HFFc6 (cell line): ENCODE results near the gene SNUPN. TPM values are rescaled to one million over a fixed set of nuclear protein-coding genes. Genes with fewer than 3 reads are reported as not detected.
"Not testable (repeated sequence)": the region's sequence is repeated elsewhere in the genome, so short reads cannot be mapped to it uniquely, and the experiment has no call there.

Experiments used
- DNase-seq: peaks from one replicate; pipeline ENCODE4 v3.0.0-alpha.2; 2018
- H3K27ac Mint-ChIP-seq: 2 replicates; pipeline ENCODE4 v1.8.0; 2020; ENCODE audit warnings: mild to moderate bottlenecking, mixed read lengths
- H3K27me3 Mint-ChIP-seq: 2 replicates; pipeline ENCODE4 v1.8.0; 2021; ENCODE audit warnings: mild to moderate bottlenecking, moderate library complexity, mixed read lengths; ENCODE audit not compliant: insufficient read depth
- H3K36me3 Mint-ChIP-seq: 2 replicates; pipeline ENCODE4 v1.8.0; 2021; ENCODE audit warnings: low read depth, mixed read lengths
- H3K4me1 Mint-ChIP-seq: 2 replicates; pipeline ENCODE4 v1.8.0; 2020; ENCODE audit warnings: low read depth, mixed read lengths
- H3K4me3 Mint-ChIP-seq: 2 replicates; pipeline ENCODE4 v1.8.0; 2020; ENCODE audit warnings: mild to moderate bottlenecking, moderate library complexity, mixed read lengths
- H3K9me3 Mint-ChIP-seq: 2 replicates; pipeline ENCODE4 v1.8.0; 2020; ENCODE audit warnings: mild to moderate bottlenecking, mixed read lengths
- total RNA-seq, 6 experiments: library from RNA; stranded (reverse); fragmentation: NEBNext Ultra II Directional; extraction: Animal tissue kit (Norgen Biotek cat#: 25700); gene quantifications; 2 replicates in 1 of 6; 3 replicates in 5 of 6; pipeline ENCODE4 v1.2.3, GENCODE V29; 2021
- TF ChIP-seq, protein P1 (sequence below): fragments of 200-600 bp; sonication (generic); IDR thresholded peaks from 2 replicates; pipeline ENCODE4 v1.5.0; 2021; ENCODE audit warnings: antibody characterized with exemption, mild to moderate bottlenecking

The SNUPN gene
- total RNA-seq, 6 experiments from 2014 or later = 22.5 to 28.4 (median 25.1) TPM

DNA sequence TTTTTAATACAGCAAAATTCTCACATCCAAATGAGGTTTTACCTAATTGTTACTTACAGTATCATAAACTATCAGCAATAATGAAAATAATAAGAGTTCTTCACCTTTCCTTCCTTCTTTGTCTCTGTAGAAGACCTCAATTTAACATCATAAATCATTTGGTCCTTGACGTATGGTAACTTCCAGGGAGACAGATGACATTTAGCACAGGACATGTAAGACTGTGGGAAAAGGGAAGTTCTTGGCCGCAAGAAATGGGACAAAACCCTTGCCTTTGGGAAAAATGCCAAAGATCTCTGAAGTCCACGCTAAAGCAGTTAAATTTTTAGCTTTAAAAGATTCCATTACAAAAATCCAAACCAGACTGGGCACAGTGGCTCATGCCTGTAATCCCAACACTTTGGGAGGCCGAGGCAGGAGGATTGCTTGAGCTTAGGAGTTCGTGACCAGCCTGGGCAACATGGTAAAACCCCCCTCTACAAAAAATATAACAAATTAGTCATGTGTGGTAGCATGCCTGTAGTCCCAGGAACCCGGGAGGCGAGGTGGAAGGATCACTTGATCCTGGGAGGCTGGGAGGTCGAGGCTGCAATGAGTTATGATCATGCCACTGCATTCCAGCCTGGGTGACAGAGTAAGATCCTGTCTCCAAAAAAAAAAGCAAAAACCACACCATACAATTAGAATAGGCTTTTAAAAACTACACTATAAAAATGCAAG lies 55.2 kb downstream of the SNUPN start:
- peaks cover 2% of the 10 kb centered on the region; the same call in 1 of the 2 replicates for H3K27me3 Mint-ChIP-seq
- peaks cover 35% of the 10 kb centered on the region for H3K4me1 Mint-ChIP-seq
- DNase-seq = no peak
- no peaks in the 10 kb centered on the region for H3K9me3 Mint-ChIP-seq
- 0 out of 2 replicates have a peak overlapping the region, but pooled peaks have one; percentile 13 for H3K27ac Mint-ChIP-seq
- no peak overlapping the region for H3K4me3 Mint-ChIP-seq
- peaks cover 10% of the 10 kb centered on the region for H3K36me3 Mint-ChIP-seq
- TF ChIP-seq, protein P1, sequence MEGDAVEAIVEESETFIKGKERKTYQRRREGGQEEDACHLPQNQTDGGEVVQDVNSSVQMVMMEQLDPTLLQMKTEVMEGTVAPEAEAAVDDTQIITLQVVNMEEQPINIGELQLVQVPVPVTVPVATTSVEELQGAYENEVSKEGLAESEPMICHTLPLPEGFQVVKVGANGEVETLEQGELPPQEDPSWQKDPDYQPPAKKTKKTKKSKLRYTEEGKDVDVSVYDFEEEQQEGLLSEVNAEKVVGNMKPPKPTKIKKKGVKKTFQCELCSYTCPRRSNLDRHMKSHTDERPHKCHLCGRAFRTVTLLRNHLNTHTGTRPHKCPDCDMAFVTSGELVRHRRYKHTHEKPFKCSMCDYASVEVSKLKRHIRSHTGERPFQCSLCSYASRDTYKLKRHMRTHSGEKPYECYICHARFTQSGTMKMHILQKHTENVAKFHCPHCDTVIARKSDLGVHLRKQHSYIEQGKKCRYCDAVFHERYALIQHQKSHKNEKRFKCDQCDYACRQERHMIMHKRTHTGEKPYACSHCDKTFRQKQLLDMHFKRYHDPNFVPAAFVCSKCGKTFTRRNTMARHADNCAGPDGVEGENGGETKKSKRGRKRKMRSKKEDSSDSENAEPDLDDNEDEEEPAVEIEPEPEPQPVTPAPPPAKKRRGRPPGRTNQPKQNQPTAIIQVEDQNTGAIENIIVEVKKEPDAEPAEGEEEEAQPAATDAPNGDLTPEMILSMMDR = no peak

DNA sequence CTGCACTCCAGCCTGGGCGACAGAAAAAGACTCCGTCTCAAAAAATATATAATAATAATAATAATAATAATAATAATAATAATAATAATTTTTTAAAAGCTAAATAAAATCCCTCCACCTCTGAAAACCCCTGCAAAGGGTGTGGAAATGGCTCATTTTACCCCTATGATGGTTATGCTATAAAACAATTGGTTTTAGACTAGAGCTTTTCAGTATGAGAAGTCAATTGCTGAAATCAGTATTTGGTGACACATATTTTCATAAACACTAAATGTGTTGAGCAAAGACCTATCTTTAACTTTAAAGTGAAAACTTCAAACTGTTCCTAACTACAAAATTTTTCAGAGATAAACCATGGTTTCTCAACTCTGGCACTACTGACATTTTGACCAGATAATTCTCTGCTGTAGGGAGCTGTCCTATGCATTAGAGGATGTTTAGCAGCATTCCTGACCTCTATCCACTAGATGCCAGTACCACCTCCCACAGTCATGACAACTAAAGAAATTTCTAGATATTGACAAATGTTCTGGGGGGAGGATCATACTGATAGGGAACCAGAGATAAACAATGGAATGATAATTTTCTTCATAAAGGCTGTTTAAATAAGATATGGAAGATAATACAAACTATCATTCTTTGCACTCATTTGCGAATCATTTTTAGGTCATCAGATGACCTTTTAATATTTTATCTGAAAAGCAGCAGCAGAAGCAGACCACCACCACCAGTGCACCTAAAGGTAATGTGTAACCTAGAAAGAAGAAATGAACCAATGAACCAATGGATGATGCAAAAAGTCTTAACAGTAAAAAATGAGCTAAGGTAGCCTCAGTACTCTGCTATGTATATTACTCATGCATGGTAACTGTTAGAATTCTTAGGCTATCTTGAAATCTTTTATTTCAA lies 60.2 kb downstream of the SNUPN start:
- H3K9me3 Mint-ChIP-seq = no peaks in the 10 kb centered on the region
- H3K27ac Mint-ChIP-seq = peak overlapping the region; percentile 77
- H3K27me3 Mint-ChIP-seq = no peaks in the 10 kb centered on the region
- H3K4me1 Mint-ChIP-seq = peaks cover 17% of the 10 kb centered on the region
- H3K36me3 Mint-ChIP-seq = no peaks in the 10 kb centered on the region
- peak; percentile 46 for DNase-seq
- H3K4me3 Mint-ChIP-seq = no peak overlapping the region
- TF ChIP-seq, protein P1 = no peak

DNA sequence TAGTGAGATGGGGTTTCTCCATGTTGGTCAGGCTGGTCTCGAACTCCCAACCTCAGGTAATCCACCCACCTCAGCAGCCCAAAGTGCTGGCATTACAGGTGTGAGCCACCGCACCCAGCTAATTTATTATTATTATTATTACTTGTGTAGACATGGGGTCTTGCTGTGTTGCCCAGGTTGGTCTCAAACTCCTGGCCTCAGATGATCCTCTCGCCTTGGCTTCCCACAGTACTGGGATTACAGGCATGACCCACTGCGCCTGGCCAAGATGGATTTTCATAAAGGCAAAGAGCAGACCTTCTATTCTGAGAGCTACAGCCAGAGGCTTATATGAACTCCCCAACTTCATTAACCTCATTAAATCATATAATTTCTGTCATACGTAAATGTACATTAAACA lies 63.6 kb downstream of the SNUPN start:
- 0 out of 2 replicates have a peak, but pooled peaks cover 4% of the 10 kb centered on the region for H3K36me3 Mint-ChIP-seq
- TF ChIP-seq, protein P1 = no peak
- no peak overlapping the region for H3K27ac Mint-ChIP-seq
- no peak overlapping the region for H3K4me3 Mint-ChIP-seq
- no peaks in the 10 kb centered on the region for H3K27me3 Mint-ChIP-seq
- no peak for DNase-seq
- H3K9me3 Mint-ChIP-seq = no peaks in the 10 kb centered on the region
- peaks cover 17% of the 10 kb centered on the region for H3K4me1 Mint-ChIP-seq

DNA sequence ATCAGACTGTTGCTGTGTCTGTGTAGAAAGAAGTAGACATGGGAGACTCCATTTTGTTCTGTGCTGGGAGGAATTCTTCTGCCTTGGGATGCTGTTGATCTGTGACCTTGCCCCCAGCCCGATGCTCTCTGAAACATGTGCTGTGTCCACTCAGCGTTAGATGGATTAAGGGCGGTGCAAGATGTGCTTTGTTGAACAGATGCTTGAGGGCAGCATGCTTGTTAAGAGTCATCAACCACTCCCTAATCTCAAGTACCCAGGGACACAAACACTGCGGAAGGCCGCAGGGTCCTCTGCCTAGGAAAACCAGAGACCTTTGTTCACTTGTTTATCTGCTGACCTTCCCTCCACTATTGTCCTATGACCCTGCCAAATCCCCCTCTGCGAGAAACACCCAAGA lies 66.2 kb downstream of the SNUPN start:
- not testable (repeated sequence) for H3K4me3 Mint-ChIP-seq, H3K27me3 Mint-ChIP-seq, DNase-seq, H3K36me3 Mint-ChIP-seq, H3K9me3 Mint-ChIP-seq, H3K27ac Mint-ChIP-seq
- H3K4me1 Mint-ChIP-seq = peaks cover 11% of the 10 kb centered on the region

DNA sequence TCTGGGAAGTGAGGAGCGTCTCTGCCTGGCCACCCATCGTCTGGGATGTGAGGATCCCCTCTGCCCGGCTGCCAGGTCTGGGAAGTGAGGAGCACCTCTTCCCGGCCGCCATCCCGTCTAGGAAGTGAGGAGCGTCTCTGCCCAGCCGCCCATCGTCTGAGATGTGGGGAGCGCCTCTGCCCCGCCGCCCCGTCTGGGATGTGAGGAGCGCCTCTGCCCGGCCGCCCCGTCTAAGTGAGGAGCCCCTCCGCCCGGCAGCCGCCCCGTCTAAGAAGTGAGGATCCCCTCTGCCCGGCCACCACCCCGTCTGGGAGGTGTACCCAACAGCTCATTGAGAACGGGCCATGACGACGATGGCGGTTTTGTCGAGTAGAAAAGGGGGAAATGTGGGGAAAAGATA lies 66.6 kb downstream of the SNUPN start:
- peaks cover 12% of the 10 kb centered on the region for H3K4me1 Mint-ChIP-seq
- not testable (repeated sequence) for H3K27ac Mint-ChIP-seq, H3K9me3 Mint-ChIP-seq, DNase-seq, H3K4me3 Mint-ChIP-seq, H3K27me3 Mint-ChIP-seq, H3K36me3 Mint-ChIP-seq

DNA sequence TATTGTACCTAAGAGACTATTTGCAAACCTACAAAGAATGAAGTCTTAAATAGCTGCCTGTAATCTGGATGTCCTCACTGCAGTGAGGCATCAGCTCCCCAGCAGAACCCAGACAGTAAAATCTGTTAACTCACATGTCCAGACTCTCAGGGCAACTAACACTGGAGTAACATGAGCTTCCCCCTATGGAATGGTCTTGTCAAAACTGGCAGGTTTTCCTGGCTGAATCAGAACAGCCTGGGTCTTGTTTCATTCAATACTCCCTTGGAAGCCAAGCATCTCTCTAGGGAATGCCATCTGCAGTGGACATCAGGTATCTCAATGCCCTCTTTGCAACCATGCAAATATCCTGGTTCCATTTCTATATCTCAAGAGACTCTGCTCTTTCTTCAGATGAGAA lies 70.8 kb downstream of the SNUPN start:
- TF ChIP-seq, protein P1 = no peak
- 0 out of 2 replicates have a peak, but pooled peaks cover 4% of the 10 kb centered on the region for H3K36me3 Mint-ChIP-seq
- no peaks in the 10 kb centered on the region for H3K9me3 Mint-ChIP-seq
- peak; percentile 64 for DNase-seq
- no peak overlapping the region for H3K4me3 Mint-ChIP-seq
- H3K27ac Mint-ChIP-seq = peak overlapping the region; percentile 57
- peaks cover 12% of the 10 kb centered on the region for H3K4me1 Mint-ChIP-seq
- H3K27me3 Mint-ChIP-seq = no peaks in the 10 kb centered on the region; the same call in 1 of the 2 replicates
